H1 (cell line): Measurements from ENCODE around the gene SMURF2.

Experiments used
- ASH2L ChIP-seq: fragments of 200-600, 300-600 bp; sonication (generic); IDR thresholded peaks from one replicate; pipeline ENCODE4 v1.7.1; 2017; ENCODE audit warnings: low read length
- ATF2 ChIP-seq: IDR thresholded peaks from 2 replicates; pipeline ENCODE4 v1.6.1; 2012; ENCODE audit warnings: low read length, inconsistent platforms
- CHD1 ChIP-seq: IDR thresholded peaks from 2 replicates; pipeline ENCODE4 v1.6.1; 2012; ENCODE audit warnings: low read depth, low read length, improper control_type of control experiment
- CTCF ChIP-seq, 3 experiments: IDR thresholded peaks; 1 replicate in 2 of 3; 2 replicates in 1 of 3; pipeline versions ENCODE4 v1.5.1 to v1.6.1; 2011; ENCODE audit warnings: low read length in 3 of 3, mild to moderate bottlenecking in 3 of 3, inconsistent platforms in 2 of 3, low read depth in 1 of 3, moderate library complexity in 1 of 3; ENCODE audit not compliant: insufficient read depth in 1 of 3; ENCODE audit errors: control extremely low read depth in 1 of 3
- EZH2 ChIP-seq: fragments of 200-600 bp; sonication (generic); IDR thresholded peaks from 2 replicates; pipeline ENCODE4 v1.7.1; 2012; ENCODE audit warnings: low read depth, mild to moderate bottlenecking, moderate library complexity, low read length, inconsistent platforms; ENCODE audit not compliant: severe bottlenecking
- GABPA ChIP-seq: IDR thresholded peaks from 2 replicates; pipeline ENCODE4 v1.6.1; 2011; ENCODE audit warnings: mild to moderate bottlenecking, low read length, moderate library complexity, borderline replicate concordance; ENCODE audit not compliant: insufficient read depth
- GTF2F1 ChIP-seq: IDR thresholded peaks from 2 replicates; pipeline ENCODE4 v1.6.1; 2012; ENCODE audit warnings: low read depth, low read length, improper control_type of control experiment, borderline replicate concordance
- POLR2A ChIP-seq, 2 experiments: IDR thresholded peaks; 1 replicate in 1 of 2; 2 replicates in 1 of 2; pipeline ENCODE4 v1.6.1; 2011; ENCODE audit warnings: low read depth in 2 of 2, low read length in 2 of 2, mild to moderate bottlenecking in 2 of 2; ENCODE audit errors: control extremely low read depth in 1 of 2
- POLR2AphosphoS5 ChIP-seq: IDR thresholded peaks from 2 replicates; pipeline ENCODE4 v1.6.1; 2011; ENCODE audit warnings: low read depth, low read length
- RAD21 ChIP-seq, 2 experiments: IDR thresholded peaks in 1 of 2; conservative IDR thresholded peaks in 1 of 2; 2 replicates each; pipeline ENCODE4 v1.6.1; 2011; ENCODE audit warnings: low read depth in 2 of 2, low read length in 2 of 2, improper control_type of control experiment in 1 of 2, inconsistent platforms in 1 of 2, mild to moderate bottlenecking in 1 of 2, moderate library complexity in 1 of 2
- SP1 ChIP-seq: IDR thresholded peaks from 2 replicates; pipeline ENCODE4 v1.6.1; 2011; ENCODE audit warnings: low read depth, low read length
- SUZ12 ChIP-seq: fragments of 200-600 bp; sonication (generic); IDR thresholded peaks from 2 replicates; pipeline ENCODE4 v1.6.1; 2012; ENCODE audit warnings: mild to moderate bottlenecking, inconsistent platforms, low read length, moderate library complexity, mixed read lengths
- ZNF274 ChIP-seq: IDR thresholded peaks from 2 replicates; pipeline ENCODE4 v1.7.0; 2012; ENCODE audit warnings: low read length, borderline replicate concordance; ENCODE audit errors: extremely low read depth

- no peak for TF ChIP-seq CTCF (IDR thresholded peaks at IDR 0.05; ENCODE audit: control extremely low read depth in 1 of 3, insufficient read depth in 1 of 3, low read depth in 1 of 3, low read length in 3 of 3)
- TF ChIP-seq EZH2, result no peak
- TF ChIP-seq RAD21 (IDR thresholded peaks at IDR 0.05 in 1 of 2, conservative IDR thresholded peaks at IDR 0.05 in 1 of 2; ENCODE audit: low read depth in 2 of 2, low read length in 2 of 2), result no peak
- TF ChIP-seq ZNF274, result no peak
- no peak for TF ChIP-seq POLR2A (IDR thresholded peaks at IDR 0.05; ENCODE audit: control extremely low read depth in 1 of 2, low read depth in 2 of 2, low read length in 2 of 2)
- no peak for TF ChIP-seq GTF2F1
- TF ChIP-seq POLR2AphosphoS5, result no peak
- TF ChIP-seq SP1, result no peak
- TF ChIP-seq SUZ12, result no peak
- no peak for TF ChIP-seq CHD1
- no peak for TF ChIP-seq ASH2L
- no peak for TF ChIP-seq GABPA
- TF ChIP-seq ATF2, result no peak
Observed at GRCh38 chr17:64709481-64709880, 47.4 kb upstream of the SMURF2 start.
